Skin of body (tissue), 2 donors: ENCODE data around the gene NEUROD2. TPM values are rescaled to one million over a fixed set of nuclear protein-coding genes. Genes with fewer than 3 reads are reported as not detected.

Source experiments
- DNase-seq: peaks from one replicate; lab custom pipeline; 2025; lab: John Stamatoyannopoulos, UW
- total RNA-seq: library from RNA; depleted of rRNA; stranded (reverse); fragments of >200 nt; gene quantifications from one replicate; pipeline ENCODE4 v1.2.3, GENCODE V29; 2014

NEUROD2 gene
- total RNA-seq, 1 donor from 2014 or later = not detected

GRCh38 chr17:39581759-39582085 lies 26.0 kb downstream of the NEUROD2 start:
- no peak for DNase-seq

- no peak for DNase-seq
These were observed 26.5 kb downstream of the NEUROD2 start for GRCh38 chr17:39581071-39581758.

GRCh38 chr17:39580082-39580468 lies 27.6 kb downstream of the NEUROD2 start:
- DNase-seq = no peak

GRCh38 chr17:39579318-39580081 lies 28.2 kb downstream of the NEUROD2 start:
- no peak for DNase-seq

- DNase-seq = no peak
These were observed 29.4 kb downstream of the NEUROD2 start for GRCh38 chr17:39578272-39578671.

- no peak for DNase-seq
These were observed 31.5 kb downstream of the NEUROD2 start for GRCh38 chr17:39576187-39576586.

- peak; percentile 27 for DNase-seq
These were observed 34.0 kb downstream of the NEUROD2 start for GRCh38 chr17:39573447-39574298.

GRCh38 chr17:39572121-39572520 lies 35.6 kb downstream of the NEUROD2 start:
- no peak for DNase-seq

- DNase-seq = no peak
These were observed 38.6 kb downstream of the NEUROD2 start for GRCh38 chr17:39569126-39569525.

- no peak for DNase-seq
These were observed 39.0 kb downstream of the NEUROD2 start for GRCh38 chr17:39568702-39569101.

GRCh38 chr17:39566094-39566850 lies 41.4 kb downstream of the NEUROD2 start:
- no peak for DNase-seq

GRCh38 chr17:39564211-39564848 lies 43.4 kb downstream of the NEUROD2 start:
- DNase-seq = no peak

GRCh38 chr17:39563476-39563875 lies 44.2 kb downstream of the NEUROD2 start:
- DNase-seq = no peak

GRCh38 chr17:39562976-39563375 lies 44.7 kb downstream of the NEUROD2 start:
- DNase-seq = no peak

GRCh38 chr17:39562395-39562794 lies 45.3 kb downstream of the NEUROD2 start:
- DNase-seq = no peak

- DNase-seq = no peak
These were observed 51.3 kb downstream of the NEUROD2 start for GRCh38 chr17:39556423-39556822.

GRCh38 chr17:39555368-39555767 lies 52.4 kb downstream of the NEUROD2 start:
- no peak for DNase-seq
